HepG2 (cell line): ENCODE data around the gene LRRC74B. TPM values are rescaled to one million over a fixed set of nuclear protein-coding genes. Genes with fewer than 3 reads are reported as not detected.

Experiments used
- ADNP ChIP-seq: sonication (generic); formaldehyde crosslinking; IDR thresholded peaks from 2 replicates; pipeline ENCODE4 v1.4.0; 2020; ENCODE audit warnings: missing genetic modification reagents
- CBX5 ChIP-seq: sonication (generic); formaldehyde crosslinking; IDR thresholded peaks from 2 replicates; pipeline ENCODE4 v1.4.0; 2020; ENCODE audit warnings: missing genetic modification reagents, borderline replicate concordance
- JARID2 ChIP-seq: sonication (generic); formaldehyde crosslinking; IDR thresholded peaks from 2 replicates; pipeline ENCODE4 v1.8.1; 2023; ENCODE audit warnings: missing genetic modification reagents, inconsistent platforms; ENCODE audit not compliant: insufficient replicate concordance
- KDM6A ChIP-seq: IDR thresholded peaks from 2 replicates; pipeline ENCODE4 v1.6.1; 2016; ENCODE audit warnings: low read depth
- MLLT10 ChIP-seq: sonication (generic); formaldehyde crosslinking; IDR thresholded peaks from 2 replicates; pipeline ENCODE4 v1.4.0; 2020; ENCODE audit warnings: missing genetic modification reagents
- POGZ ChIP-seq: sonication (generic); formaldehyde crosslinking; IDR thresholded peaks from 2 replicates; pipeline ENCODE4 v1.4.0; 2020; ENCODE audit warnings: mild to moderate bottlenecking, missing genetic modification reagents
- RFXANK ChIP-seq: IDR thresholded peaks from 2 replicates; pipeline ENCODE4 v1.6.1; 2016
- SALL2 ChIP-seq: sonication (generic); formaldehyde crosslinking; IDR thresholded peaks from 2 replicates; pipeline ENCODE4 v1.8.1; 2023; ENCODE audit warnings: mild to moderate bottlenecking, missing genetic modification reagents, inconsistent platforms
- U2AF2 ChIP-seq: fragments of 200-400 bp; formaldehyde crosslinking; IDR thresholded peaks from 2 replicates; pipeline ENCODE4 v1.6.1; 2017; ENCODE audit warnings: low read depth, mild to moderate bottlenecking, low read length
- ZC3H4 ChIP-seq: sonication (generic); formaldehyde crosslinking; IDR thresholded peaks from 2 replicates; pipeline ENCODE4 v1.4.0; 2020; ENCODE audit warnings: missing genetic modification reagents, borderline replicate concordance
- ZNF12 ChIP-seq: sonication (generic); formaldehyde crosslinking; IDR thresholded peaks from 2 replicates; pipeline ENCODE4 v1.5.0; 2020; ENCODE audit warnings: missing genetic modification reagents
- ZNF20 ChIP-seq: sonication (generic); formaldehyde crosslinking; IDR thresholded peaks from 2 replicates; pipeline ENCODE4 v1.4.0; 2020; ENCODE audit warnings: mild to moderate bottlenecking, moderate library complexity, missing genetic modification reagents
- ZNF207 ChIP-seq: fragments of 450-650 bp; IDR thresholded peaks from 2 replicates; pipeline ENCODE4 v1.6.1; 2016; ENCODE audit warnings: antibody characterized with exemption, borderline replicate concordance
- ZNF550 ChIP-seq: sonication (generic); formaldehyde crosslinking; IDR thresholded peaks from 2 replicates; pipeline ENCODE4 v1.4.0; 2020; ENCODE audit warnings: mild to moderate bottlenecking, missing genetic modification reagents, borderline replicate concordance
- ZNF761 ChIP-seq: sonication (generic); formaldehyde crosslinking; conservative IDR thresholded peaks from 2 replicates; pipeline ENCODE4 v1.4.0; 2020; ENCODE audit warnings: mild to moderate bottlenecking, missing genetic modification reagents
- polyA plus RNA-seq, 8 experiments: library from polyadenylated mRNA; depleted of rRNA in 3 of 8; stranded (reverse) in 7 of 8; unstranded in 1 of 8; fragments of >200 nt; fragmentation: Illumina TruSeq in 4 of 8; extraction: Trizol in 4 of 8; gene quantifications; 2 replicates each; pipeline versions ENCODE4 v1.2.1 to v1.2.3, GENCODE V29; 2011 to 2016; ENCODE audit warnings: low read depth in 4 of 8, missing spikeins in 1 of 8, mixed read lengths in 1 of 8; ENCODE audit not compliant: insufficient read depth in 1 of 8
- total RNA-seq, 5 experiments: library from RNA; depleted of rRNA; stranded (reverse); fragments of >200 nt; fragmentation: Illumina TruSeq; extraction: Trizol; gene quantifications; 2 replicates each; pipeline ENCODE4 v1.2.3, GENCODE V29; 2016; ENCODE audit warnings: low read depth in 1 of 5
- TF ChIP-seq, protein P1 (sequence below): IDR thresholded peaks from 2 replicates; pipeline ENCODE4 v1.6.1; 2016; ENCODE audit warnings: low read depth, control low read depth
- TF ChIP-seq, protein P2 (sequence below): sonication (generic); formaldehyde crosslinking; IDR thresholded peaks from 2 replicates; pipeline ENCODE4 v1.4.0; 2020; ENCODE audit warnings: missing genetic modification reagents
- TF ChIP-seq, protein P3 (sequence below): sonication (generic); formaldehyde crosslinking; IDR thresholded peaks from 2 replicates; pipeline ENCODE4; 2020; ENCODE audit warnings: missing genetic modification reagents, mild to moderate bottlenecking, borderline replicate concordance

The LRRC74B gene
- total and polyA plus RNA-seq, 2 of the 13 experiments (the other 11 are each of a cell fraction or from before 2014, with no cell fraction given): not detected

DNA sequence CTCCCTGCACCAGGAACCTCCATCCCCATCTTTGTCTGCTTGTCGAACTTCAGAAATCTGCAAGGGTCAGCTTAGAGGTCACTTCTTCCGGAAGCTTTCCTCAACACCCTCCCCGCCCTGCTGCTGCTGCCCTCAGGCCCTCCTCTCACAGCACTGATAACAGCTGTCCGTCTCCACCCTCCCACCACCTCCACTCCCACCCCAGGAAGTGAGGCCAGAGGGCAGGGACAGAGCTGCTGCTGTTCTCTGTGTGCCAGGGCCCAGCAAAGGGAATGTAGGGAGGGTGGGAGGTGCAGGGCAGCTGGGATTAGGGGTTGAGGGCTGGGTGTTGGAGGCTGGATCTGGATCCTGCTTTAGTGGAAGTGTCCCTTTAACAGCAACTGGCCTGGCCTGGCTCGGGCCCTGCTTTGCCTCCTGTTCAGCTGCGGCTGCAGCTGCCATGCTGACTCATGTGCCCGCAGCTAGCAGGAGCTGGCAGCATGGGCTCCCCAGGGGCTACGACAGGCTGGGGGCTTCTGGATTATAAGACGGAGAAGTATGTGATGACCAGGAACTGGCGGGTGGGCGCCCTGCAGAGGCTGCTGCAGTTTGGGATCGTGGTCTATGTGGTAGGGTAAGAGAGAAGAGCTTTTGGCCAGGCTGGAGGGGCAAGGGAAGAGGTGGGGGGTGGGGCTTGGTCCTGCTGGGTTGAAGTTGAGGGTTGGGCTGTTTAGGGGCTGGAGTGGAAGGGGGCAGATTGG is 30.9 kb upstream of the LRRC74B start, which contains the start of gene P2RX6 (continued):
- TF ChIP-seq SALL2 (CRISPR knock-in tag) (no peak), ZC3H4 (CRISPR knock-in tag) (no peak), ZNF12 (CRISPR knock-in tag) (no peak), KDM6A (CRISPR knock-in tag) (0 out of 2 replicates have a peak, but pooled peaks have one; percentile 13), JARID2 (no peak), ZNF550 (CRISPR knock-in tag) (no peak), ZNF207 (no peak), MLLT10 (CRISPR knock-in tag) (no peak), CBX5 (CRISPR knock-in tag) (no peak), U2AF2 (no peak), ADNP (CRISPR knock-in tag) (no peak), RFXANK (no peak), ZNF20 (CRISPR knock-in tag) (no peak), ZNF761 (CRISPR knock-in tag) (no peak), POGZ (CRISPR knock-in tag) (no peak)
- TF ChIP-seq, protein P1, sequence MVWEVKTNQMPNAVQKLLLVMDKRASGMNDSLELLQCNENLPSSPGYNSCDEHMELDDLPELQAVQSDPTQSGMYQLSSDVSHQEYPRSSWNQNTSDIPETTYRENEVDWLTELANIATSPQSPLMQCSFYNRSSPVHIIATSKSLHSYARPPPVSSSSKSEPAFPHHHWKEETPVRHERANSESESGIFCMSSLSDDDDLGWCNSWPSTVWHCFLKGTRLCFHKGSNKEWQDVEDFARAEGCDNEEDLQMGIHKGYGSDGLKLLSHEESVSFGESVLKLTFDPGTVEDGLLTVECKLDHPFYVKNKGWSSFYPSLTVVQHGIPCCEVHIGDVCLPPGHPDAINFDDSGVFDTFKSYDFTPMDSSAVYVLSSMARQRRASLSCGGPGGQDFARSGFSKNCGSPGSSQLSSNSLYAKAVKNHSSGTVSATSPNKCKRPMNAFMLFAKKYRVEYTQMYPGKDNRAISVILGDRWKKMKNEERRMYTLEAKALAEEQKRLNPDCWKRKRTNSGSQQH (CRISPR knock-in tag): no peak
- TF ChIP-seq, protein P2, sequence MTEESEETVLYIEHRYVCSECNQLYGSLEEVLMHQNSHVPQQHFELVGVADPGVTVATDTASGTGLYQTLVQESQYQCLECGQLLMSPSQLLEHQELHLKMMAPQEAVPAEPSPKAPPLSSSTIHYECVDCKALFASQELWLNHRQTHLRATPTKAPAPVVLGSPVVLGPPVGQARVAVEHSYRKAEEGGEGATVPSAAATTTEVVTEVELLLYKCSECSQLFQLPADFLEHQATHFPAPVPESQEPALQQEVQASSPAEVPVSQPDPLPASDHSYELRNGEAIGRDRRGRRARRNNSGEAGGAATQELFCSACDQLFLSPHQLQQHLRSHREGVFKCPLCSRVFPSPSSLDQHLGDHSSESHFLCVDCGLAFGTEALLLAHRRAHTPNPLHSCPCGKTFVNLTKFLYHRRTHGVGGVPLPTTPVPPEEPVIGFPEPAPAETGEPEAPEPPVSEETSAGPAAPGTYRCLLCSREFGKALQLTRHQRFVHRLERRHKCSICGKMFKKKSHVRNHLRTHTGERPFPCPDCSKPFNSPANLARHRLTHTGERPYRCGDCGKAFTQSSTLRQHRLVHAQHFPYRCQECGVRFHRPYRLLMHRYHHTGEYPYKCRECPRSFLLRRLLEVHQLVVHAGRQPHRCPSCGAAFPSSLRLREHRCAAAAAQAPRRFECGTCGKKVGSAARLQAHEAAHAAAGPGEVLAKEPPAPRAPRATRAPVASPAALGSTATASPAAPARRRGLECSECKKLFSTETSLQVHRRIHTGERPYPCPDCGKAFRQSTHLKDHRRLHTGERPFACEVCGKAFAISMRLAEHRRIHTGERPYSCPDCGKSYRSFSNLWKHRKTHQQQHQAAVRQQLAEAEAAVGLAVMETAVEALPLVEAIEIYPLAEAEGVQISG (CRISPR knock-in tag): peak; percentile 64
- TF ChIP-seq, protein P3, sequence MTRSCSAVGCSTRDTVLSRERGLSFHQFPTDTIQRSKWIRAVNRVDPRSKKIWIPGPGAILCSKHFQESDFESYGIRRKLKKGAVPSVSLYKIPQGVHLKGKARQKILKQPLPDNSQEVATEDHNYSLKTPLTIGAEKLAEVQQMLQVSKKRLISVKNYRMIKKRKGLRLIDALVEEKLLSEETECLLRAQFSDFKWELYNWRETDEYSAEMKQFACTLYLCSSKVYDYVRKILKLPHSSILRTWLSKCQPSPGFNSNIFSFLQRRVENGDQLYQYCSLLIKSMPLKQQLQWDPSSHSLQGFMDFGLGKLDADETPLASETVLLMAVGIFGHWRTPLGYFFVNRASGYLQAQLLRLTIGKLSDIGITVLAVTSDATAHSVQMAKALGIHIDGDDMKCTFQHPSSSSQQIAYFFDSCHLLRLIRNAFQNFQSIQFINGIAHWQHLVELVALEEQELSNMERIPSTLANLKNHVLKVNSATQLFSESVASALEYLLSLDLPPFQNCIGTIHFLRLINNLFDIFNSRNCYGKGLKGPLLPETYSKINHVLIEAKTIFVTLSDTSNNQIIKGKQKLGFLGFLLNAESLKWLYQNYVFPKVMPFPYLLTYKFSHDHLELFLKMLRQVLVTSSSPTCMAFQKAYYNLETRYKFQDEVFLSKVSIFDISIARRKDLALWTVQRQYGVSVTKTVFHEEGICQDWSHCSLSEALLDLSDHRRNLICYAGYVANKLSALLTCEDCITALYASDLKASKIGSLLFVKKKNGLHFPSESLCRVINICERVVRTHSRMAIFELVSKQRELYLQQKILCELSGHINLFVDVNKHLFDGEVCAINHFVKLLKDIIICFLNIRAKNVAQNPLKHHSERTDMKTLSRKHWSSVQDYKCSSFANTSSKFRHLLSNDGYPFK (CRISPR knock-in tag): no peak
